GM08714 (cell line): Measurements from ENCODE around the gene DOCK4.
"Not testable (repeated sequence)": the region's sequence is repeated elsewhere in the genome, so short reads cannot be mapped to it uniquely, and the experiment has no call there.

ENCODE experiments used
- H3K4me3 ChIP-seq: fragments of 200-500 bp; sonication (Bioruptor generic); 2 replicates; pipeline ENCODE4 v1.5.1; 2014; ENCODE audit warnings: mild to moderate bottlenecking, low read length, inconsistent platforms
- ZNF274 ChIP-seq: IDR thresholded peaks from 2 replicates; pipeline ENCODE4 v1.6.1; 2012; ENCODE audit warnings: mild to moderate bottlenecking, low read depth, low read length

The DOCK4 gene, protein sequence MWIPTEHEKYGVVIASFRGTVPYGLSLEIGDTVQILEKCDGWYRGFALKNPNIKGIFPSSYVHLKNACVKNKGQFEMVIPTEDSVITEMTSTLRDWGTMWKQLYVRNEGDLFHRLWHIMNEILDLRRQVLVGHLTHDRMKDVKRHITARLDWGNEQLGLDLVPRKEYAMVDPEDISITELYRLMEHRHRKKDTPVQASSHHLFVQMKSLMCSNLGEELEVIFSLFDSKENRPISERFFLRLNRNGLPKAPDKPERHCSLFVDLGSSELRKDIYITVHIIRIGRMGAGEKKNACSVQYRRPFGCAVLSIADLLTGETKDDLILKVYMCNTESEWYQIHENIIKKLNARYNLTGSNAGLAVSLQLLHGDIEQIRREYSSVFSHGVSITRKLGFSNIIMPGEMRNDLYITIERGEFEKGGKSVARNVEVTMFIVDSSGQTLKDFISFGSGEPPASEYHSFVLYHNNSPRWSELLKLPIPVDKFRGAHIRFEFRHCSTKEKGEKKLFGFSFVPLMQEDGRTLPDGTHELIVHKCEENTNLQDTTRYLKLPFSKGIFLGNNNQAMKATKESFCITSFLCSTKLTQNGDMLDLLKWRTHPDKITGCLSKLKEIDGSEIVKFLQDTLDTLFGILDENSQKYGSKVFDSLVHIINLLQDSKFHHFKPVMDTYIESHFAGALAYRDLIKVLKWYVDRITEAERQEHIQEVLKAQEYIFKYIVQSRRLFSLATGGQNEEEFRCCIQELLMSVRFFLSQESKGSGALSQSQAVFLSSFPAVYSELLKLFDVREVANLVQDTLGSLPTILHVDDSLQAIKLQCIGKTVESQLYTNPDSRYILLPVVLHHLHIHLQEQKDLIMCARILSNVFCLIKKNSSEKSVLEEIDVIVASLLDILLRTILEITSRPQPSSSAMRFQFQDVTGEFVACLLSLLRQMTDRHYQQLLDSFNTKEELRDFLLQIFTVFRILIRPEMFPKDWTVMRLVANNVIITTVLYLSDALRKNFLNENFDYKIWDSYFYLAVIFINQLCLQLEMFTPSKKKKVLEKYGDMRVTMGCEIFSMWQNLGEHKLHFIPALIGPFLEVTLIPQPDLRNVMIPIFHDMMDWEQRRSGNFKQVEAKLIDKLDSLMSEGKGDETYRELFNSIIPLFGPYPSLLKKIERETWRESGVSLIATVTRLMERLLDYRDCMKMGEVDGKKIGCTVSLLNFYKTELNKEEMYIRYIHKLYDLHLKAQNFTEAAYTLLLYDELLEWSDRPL (N-terminal part only)

DNA sequence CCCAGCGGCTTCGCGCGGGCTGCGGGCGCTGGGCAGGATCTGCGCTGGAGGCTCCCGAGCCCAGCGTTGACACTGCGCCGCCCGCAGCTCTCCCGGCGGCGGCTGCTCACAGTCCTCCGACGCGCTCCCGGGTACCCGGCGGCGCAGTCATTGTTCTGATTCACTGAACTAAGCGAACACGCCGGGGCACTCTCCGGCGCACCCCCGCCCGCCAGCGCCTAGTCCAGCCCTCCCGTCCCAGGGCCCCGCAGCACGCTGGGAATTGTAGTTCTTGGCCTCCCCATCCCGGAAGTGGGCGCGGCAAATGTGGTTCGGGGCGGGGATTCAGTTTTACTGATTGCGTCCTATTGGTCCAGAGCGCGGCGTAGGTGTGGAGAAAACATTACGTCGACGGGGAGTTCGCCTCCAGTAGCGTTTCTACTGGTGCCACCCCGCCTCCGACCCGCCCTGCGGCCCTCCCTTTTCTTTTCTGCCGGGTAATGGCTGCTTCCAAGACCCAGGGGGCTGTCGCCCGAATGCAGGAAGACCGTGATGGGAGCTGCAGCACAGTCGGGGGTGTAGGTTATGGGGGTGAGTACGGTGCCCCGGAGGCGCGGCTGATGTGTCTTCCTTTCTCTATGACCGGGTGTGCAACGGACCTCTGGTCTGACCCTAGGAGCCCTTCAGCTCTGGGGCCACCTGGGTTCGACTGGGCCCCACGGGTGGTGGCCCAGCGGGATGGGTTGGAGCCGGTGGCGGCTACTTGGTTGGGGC, at the start of gene DOCK4, which contains the start of gene ZNF277:
DOCK4 (minus strand) TSS at position 162 of the 753 bp plus-strand sequence. CDS start 261 bp downstream, outside the sequence.
ZNF277 (plus strand) TSS at position 458 of the 753 bp plus-strand sequence; CDS start at position 480, 22 bp downstream.
- H3K4me3 ChIP-seq, result peak within 1 kb of the TSS; percentile 89
- no peak for TF ChIP-seq ZNF274

DNA sequence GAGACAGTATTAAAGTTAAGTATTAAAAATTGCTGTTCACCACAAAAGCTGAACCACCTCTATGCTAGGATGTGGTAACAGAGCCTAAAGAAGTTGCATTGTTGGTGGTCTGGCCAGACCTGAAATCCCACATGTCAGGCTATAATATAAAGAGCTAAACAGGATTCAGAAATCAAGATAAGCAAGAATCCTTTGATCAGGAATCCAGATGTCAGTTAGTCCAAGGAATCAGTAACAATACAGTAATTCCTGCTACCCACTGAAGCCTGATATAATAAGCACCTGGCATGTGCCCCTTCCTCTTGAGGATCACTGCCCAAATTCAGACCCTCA, 49.2 kb upstream of the DOCK4 start:
- no peak for TF ChIP-seq ZNF274
- H3K4me3 ChIP-seq, result no peak overlapping the region

- H3K4me3 ChIP-seq, result no peak overlapping the region
- no peak for TF ChIP-seq ZNF274
Observed at GRCh38 chr7:112254709-112255387, 48.6 kb upstream of the DOCK4 start.

DNA sequence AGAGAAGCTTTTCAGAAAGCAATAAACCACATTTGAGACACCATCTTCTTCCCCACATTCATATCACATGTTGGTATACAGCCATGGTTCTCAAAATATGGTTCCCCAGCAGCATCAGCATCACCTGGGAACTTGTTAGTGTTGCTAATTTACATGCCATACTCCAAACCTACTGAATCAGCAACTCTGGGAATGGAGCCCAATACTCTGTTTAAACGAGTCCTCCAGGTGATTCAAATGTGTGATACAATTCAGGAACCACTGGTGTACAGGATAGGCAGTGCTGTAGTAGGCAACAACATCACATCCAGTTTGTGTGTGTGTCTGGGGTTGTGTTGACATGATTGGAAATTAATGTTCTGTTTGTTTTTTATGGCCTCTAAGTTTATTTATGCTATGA, 48.0 kb upstream of the DOCK4 start:
- TF ChIP-seq ZNF274, result no peak
- no peak overlapping the region for H3K4me3 ChIP-seq

GRCh38 chr7:112252691-112253090, 46.5 kb upstream of the DOCK4 start:
- H3K4me3 ChIP-seq, result no peak overlapping the region
- no peak for TF ChIP-seq ZNF274

- TF ChIP-seq ZNF274, result no peak
- H3K4me3 ChIP-seq, result no peak overlapping the region
Observed at GRCh38 chr7:112252141-112252540, 45.9 kb upstream of the DOCK4 start.

DNA sequence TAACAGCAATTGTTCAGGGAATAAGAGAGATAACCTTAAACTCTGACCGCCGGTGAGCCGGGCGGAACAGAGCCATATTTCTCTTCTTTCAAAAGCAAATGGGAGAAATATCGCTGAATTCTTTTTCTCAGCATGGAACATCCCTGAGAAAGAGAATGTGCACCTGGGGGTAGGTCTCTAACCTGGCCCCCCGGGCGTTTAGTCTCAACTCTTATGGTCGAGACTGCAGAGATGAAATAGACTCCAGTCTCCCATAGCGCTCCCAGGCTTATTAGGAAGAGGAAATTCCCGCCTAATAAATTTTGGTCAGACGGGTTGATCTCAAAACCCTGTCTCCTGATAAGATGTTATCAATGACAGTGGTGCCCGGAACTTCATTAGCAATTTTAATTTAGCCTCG, 43.8 kb upstream of the DOCK4 start:
- not testable (repeated sequence) for H3K4me3 ChIP-seq

DNA sequence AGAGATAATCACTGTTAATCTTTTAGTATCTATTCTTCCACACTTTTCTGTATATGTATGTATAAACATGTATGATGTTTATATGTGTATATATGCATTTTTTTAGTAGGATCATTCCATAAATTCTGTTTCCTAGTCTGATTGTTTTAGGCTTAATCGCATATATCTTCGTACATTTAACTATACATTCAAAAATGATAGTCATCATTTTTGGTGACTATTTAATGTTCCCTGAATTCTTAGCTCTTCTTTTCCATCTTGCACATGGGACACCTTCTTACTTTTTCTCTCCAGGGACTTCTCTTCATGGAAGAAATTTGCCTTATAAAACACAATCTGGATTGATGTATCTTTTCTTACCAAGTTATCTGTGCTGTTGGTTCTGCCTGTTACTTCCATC, 42.4 kb upstream of the DOCK4 start:
- H3K4me3 ChIP-seq, result no peak overlapping the region
- no peak for TF ChIP-seq ZNF274

GRCh38 chr7:112238852-112239610, 32.8 kb upstream of the DOCK4 start:
- TF ChIP-seq ZNF274, result no peak
- H3K4me3 ChIP-seq, result no peak overlapping the region

GRCh38 chr7:112238330-112238729, 32.1 kb upstream of the DOCK4 start:
- H3K4me3 ChIP-seq, result no peak overlapping the region
- no peak for TF ChIP-seq ZNF274

DNA sequence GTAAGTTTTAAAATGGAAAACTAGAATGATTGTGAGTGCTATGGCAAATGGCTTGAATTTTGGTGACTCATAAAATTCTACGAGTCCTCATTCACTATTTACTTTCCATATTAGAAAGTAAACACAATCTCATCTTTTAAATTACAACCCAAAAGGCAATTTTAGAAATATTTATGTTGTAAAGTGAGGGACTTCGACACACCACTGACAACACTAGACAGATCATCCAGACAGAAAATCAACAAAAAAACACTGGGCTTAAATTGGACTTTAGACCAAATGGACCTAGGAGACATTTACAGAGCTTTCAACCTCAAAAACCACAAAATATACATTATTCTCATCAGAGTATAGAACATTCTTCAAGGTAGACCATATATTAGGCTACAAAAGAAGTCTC, 30.4 kb upstream of the DOCK4 start:
- no peak for TF ChIP-seq ZNF274
- H3K4me3 ChIP-seq, result no peak overlapping the region

GRCh38 chr7:112234147-112234546, 27.9 kb upstream of the DOCK4 start:
- TF ChIP-seq ZNF274, result no peak
- no peak overlapping the region for H3K4me3 ChIP-seq

DNA sequence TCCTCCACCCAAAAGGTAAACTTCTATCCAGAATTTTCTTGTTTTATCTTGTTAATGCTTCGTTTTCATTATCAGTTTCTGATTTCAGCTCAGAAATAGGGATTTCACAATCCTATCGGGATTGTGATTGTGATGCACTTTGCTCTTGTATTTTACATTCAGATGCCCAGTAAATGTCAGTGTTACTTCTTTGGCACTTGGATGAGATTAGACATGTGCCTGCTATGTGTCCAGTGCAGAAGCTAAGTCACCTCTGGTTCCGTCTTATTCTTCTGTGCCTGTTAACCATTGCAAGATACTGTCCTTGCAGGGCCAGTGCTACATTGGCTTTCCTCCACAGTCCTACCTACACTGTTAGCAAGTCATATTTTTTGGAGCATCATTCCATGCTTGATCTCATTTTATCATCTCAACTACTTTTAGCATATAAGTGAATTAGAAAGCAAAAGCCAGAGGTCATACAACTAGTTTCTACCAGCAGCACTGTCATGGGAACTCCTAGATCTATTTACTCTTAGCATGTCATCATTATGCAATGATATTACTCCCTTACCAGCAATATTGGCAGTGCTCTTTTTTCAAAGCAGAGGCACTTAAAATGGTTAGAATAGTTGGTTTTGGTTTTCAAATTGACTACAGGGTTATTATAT, 27.0 kb upstream of the DOCK4 start:
- H3K4me3 ChIP-seq, result no peak overlapping the region
- no peak for TF ChIP-seq ZNF274
